ENCODE results near the gene IL36A.

IL36A gene

DNA sequence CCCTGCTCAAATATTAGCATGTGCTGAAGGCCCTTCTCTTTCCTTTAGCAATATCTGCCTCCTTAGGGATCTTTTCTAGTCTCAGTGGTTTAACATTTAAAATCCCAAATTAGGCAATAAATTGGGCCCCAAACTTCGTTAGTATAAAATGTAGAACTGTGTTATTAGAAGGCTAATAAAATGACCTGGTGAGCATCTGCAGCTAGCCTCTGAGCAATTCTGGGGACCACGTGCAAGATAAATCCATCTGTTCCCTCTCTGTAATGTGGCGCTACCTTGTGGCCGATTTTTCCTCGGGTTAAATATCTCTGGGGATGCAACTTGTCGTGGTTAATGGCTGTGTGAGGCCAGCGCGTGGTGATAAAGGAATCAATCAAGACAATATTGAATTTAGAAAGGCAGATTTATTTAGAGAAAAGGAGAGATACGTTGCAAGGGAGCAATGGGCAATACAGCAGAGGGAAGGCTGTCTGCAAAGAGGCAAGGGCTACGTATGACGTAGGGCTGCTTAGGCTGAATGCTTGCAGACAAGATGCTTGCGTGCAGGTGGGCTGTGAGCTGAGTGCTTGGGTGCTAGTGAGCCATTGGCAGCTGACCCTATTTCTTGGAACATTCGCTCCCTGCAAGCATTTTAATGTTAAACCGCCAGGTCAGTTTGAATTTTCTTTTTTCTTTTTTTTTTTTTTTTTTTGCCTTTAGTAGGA, 46.0 kb upstream of the IL36A start:
- Histone ChIP-seq H3K27me3 (ENCODE audit: insufficient read depth, low read length, poor library complexity) (peaks cover 12% of the 10 kb centered on the region), H4K20me1 (ENCODE audit: insufficient read depth, low read length) (no peaks in the 10 kb centered on the region), H3K36me3 (ENCODE audit: insufficient read depth, low read length) (no peaks in the 10 kb centered on the region), H3K9ac (ENCODE audit: low read depth, low read length) (no peak overlapping the region), H2AFZ (ENCODE audit: low read depth, low read length) (no peak overlapping the region), H3K4me2 (ENCODE audit: insufficient read depth, low read length) (no peak overlapping the region), H3K4me3 (ENCODE audit: low read depth in 1 of 2, low read length in 2 of 2) (no peak overlapping the region), H3K4me1 (ENCODE audit: insufficient read depth, low read length) (no peaks in the 10 kb centered on the region), H3K79me2 (ENCODE audit: insufficient read depth, low read length) (no peaks in the 10 kb centered on the region), H3K9me3 (ENCODE audit: insufficient read depth, low read length, severe bottlenecking) (no peaks in the 10 kb centered on the region), H3K27ac (ENCODE audit: low read length) (no peak overlapping the region)
- ATAC-seq (ENCODE audit: insufficient read depth, low read depth) (no peak), DNase-seq (no peak)
- TF ChIP-seq EZH2 (IDR thresholded peaks at IDR 0.05; ENCODE audit: borderline replicate concordance, low read depth, low read length, severe bottlenecking) = no peak
- TF ChIP-seq, protein P1, sequence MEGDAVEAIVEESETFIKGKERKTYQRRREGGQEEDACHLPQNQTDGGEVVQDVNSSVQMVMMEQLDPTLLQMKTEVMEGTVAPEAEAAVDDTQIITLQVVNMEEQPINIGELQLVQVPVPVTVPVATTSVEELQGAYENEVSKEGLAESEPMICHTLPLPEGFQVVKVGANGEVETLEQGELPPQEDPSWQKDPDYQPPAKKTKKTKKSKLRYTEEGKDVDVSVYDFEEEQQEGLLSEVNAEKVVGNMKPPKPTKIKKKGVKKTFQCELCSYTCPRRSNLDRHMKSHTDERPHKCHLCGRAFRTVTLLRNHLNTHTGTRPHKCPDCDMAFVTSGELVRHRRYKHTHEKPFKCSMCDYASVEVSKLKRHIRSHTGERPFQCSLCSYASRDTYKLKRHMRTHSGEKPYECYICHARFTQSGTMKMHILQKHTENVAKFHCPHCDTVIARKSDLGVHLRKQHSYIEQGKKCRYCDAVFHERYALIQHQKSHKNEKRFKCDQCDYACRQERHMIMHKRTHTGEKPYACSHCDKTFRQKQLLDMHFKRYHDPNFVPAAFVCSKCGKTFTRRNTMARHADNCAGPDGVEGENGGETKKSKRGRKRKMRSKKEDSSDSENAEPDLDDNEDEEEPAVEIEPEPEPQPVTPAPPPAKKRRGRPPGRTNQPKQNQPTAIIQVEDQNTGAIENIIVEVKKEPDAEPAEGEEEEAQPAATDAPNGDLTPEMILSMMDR (IDR thresholded peaks at IDR 0.05; ENCODE audit: borderline replicate concordance, extremely low read depth, low read length, poor library complexity, severe bottlenecking) = no peak

DNA sequence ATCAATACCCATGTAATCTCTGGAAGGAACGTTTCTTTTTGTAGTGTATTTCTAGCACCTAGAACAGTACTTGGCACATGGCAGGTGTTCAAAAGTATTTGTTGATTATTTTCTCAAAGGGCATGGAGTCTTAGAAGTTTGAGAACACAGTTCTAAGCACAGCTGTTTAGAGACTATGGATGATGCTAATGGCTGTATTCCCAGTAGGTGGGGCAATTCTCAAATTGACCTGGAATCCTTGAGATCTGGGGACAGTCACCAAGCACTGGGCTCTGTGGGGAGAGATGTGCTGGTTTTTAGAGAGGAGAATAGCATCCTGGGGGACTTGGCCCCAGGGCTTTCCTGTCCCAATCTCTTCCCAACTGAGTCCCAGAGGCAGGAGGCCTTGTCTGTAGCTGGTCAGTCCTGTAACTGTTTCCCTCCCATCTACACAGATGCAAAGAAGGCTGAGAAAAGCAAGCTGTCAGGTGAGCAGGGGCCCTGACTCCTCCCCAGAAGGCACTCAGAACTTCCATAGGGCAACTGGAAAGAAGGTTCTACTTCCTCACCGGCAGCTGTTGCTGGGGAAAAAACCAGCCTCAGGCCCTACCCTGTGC, 44.9 kb upstream of the IL36A start:
- no peaks in the 10 kb centered on the region for H3K36me3 ChIP-seq (ENCODE audit: insufficient read depth, low read length)
- no peak for ATAC-seq (ENCODE audit: insufficient read depth, low read depth)

DNA sequence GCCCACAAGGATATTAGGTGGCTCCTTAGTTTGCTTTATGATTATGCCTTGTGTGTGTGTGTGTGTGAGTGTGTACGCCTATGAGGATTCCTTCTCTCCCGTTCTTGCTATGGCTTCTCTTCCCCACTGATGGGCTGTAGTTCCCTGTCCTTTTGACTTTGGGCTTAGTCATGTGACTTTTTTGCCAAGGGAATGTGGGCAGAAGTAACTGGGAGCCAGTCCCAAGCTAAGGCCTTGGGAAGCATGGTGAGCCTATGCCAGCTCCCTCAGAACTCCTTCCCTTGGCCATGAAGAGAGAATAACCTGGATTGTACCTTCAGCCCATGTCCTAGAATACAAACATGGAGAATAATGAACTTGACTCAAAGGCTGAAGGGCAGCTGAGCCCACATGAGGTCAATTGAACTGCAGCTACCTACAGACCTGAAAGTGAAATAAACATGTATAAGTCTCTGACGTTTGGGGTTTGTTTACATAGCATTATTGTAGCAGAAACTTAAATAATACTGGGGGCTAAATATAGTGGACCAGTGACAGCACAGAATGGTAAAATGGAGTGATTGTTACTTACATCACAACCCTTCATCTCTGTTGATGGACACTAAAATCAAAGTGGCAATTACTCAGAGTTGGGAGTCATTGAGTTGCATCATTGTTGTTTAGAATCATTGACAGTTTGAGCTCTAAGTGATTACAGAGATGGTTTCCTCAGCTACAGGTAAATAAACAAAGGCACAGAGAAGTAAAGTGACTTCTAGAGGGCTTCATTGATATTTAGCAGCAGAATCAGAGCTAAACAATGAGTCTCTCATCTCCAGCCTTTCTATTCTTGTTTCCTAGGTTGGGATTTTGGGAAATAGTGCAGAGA, 42.7 kb upstream of the IL36A start:
- no peak overlapping the region for H2AFZ ChIP-seq (ENCODE audit: low read depth, low read length)
- H3K9me3 ChIP-seq (ENCODE audit: insufficient read depth, low read length, severe bottlenecking) = no peaks in the 10 kb centered on the region
- H3K4me3 ChIP-seq (ENCODE audit: low read depth in 1 of 2, low read length in 2 of 2) = no peak overlapping the region
- no peak overlapping the region for H3K27ac ChIP-seq (ENCODE audit: low read length)
- no peak overlapping the region for H3K4me2 ChIP-seq (ENCODE audit: insufficient read depth, low read length)
- no peaks in the 10 kb centered on the region for H3K36me3 ChIP-seq (ENCODE audit: insufficient read depth, low read length)
- DNase-seq (no peak), ATAC-seq (ENCODE audit: insufficient read depth, low read depth) (no peak)
- peaks cover 6% of the 10 kb centered on the region for H3K27me3 ChIP-seq (ENCODE audit: insufficient read depth, low read length, poor library complexity)
- no peaks in the 10 kb centered on the region for H3K4me1 ChIP-seq (ENCODE audit: insufficient read depth, low read length)
- H3K9ac ChIP-seq (ENCODE audit: low read depth, low read length) = no peak overlapping the region
- H4K20me1 ChIP-seq (ENCODE audit: insufficient read depth, low read length) = no peaks in the 10 kb centered on the region
- no peaks in the 10 kb centered on the region for H3K79me2 ChIP-seq (ENCODE audit: insufficient read depth, low read length)
- TF ChIP-seq, protein P1 (IDR thresholded peaks at IDR 0.05; ENCODE audit: borderline replicate concordance, extremely low read depth, low read length, poor library complexity, severe bottlenecking) = no peak
- TF ChIP-seq EZH2 (IDR thresholded peaks at IDR 0.05; ENCODE audit: borderline replicate concordance, low read depth, low read length, severe bottlenecking) = no peak

More for the DNA sequence above, 44.9 kb upstream of the IL36A start:
- Histone ChIP-seq H3K9me3 (ENCODE audit: insufficient read depth, low read length, severe bottlenecking) (no peaks in the 10 kb centered on the region), H3K79me2 (ENCODE audit: insufficient read depth, low read length) (no peaks in the 10 kb centered on the region), H3K27me3 (ENCODE audit: insufficient read depth, low read length, poor library complexity) (peaks cover 12% of the 10 kb centered on the region), H3K4me3 (ENCODE audit: low read depth in 1 of 2, low read length in 2 of 2) (no peak overlapping the region), H3K4me2 (ENCODE audit: insufficient read depth, low read length) (no peak overlapping the region), H3K4me1 (ENCODE audit: insufficient read depth, low read length) (no peaks in the 10 kb centered on the region), H4K20me1 (ENCODE audit: insufficient read depth, low read length) (no peaks in the 10 kb centered on the region), H3K27ac (ENCODE audit: low read length) (no peak overlapping the region), H3K9ac (ENCODE audit: low read depth, low read length) (no peak overlapping the region), H2AFZ (ENCODE audit: low read depth, low read length) (no peak overlapping the region)
- TF ChIP-seq, protein P1 (IDR thresholded peaks at IDR 0.05; ENCODE audit: borderline replicate concordance, extremely low read depth, low read length, poor library complexity, severe bottlenecking) = no peak
- no peak for TF ChIP-seq EZH2 (IDR thresholded peaks at IDR 0.05; ENCODE audit: borderline replicate concordance, low read depth, low read length, severe bottlenecking)
- no peak for DNase-seq

Measured in DND-41 (cell line).